H9 (cell line): ENCODE data around the gene CCDC150. TPM values are rescaled to one million over a fixed set of nuclear protein-coding genes. Genes with fewer than 3 reads are reported as not detected.

Experiments
- DNase-seq: peaks from one replicate; pipeline ENCODE4 v3.0.0-alpha.2; 2017
- H2AFZ ChIP-seq: one replicate; pipeline ENCODE4 v1.6.1; 2013; ENCODE audit warnings: mild to moderate bottlenecking, low read length, control low read depth, moderate library complexity
- H2AK5ac ChIP-seq: 2 replicates; pipeline ENCODE4 v1.6.1; 2013; ENCODE audit warnings: low read length, control low read depth, mixed read lengths; ENCODE audit not compliant: insufficient read length
- H2BK120ac ChIP-seq: one replicate; pipeline ENCODE4 v1.6.1; 2013; ENCODE audit warnings: low read depth, mild to moderate bottlenecking, low read length, control low read depth, inconsistent platforms; ENCODE audit not compliant: poor library complexity, severe bottlenecking
- H2BK12ac ChIP-seq: 2 replicates; pipeline ENCODE4 v1.6.1; 2013; ENCODE audit warnings: low read length, control low read depth, mixed read lengths, low read depth; ENCODE audit not compliant: insufficient read length
- H2BK15ac ChIP-seq: 2 replicates; pipeline ENCODE4 v1.6.1; 2013; ENCODE audit warnings: low read depth, low read length, control low read depth
- H2BK20ac ChIP-seq: one replicate; pipeline ENCODE4 v1.6.1; 2013; ENCODE audit warnings: low read depth, mild to moderate bottlenecking, low read length, control low read depth, inconsistent platforms; ENCODE audit not compliant: poor library complexity, severe bottlenecking
- H2BK5ac ChIP-seq: 2 replicates; pipeline ENCODE4 v1.6.1; 2013; ENCODE audit warnings: low read length, control low read depth, mixed read lengths; ENCODE audit not compliant: insufficient read length
- H3K14ac ChIP-seq: 2 replicates; pipeline ENCODE4 v1.6.1; 2013; ENCODE audit warnings: low read length, control low read depth; ENCODE audit not compliant: insufficient read depth
- H3K18ac ChIP-seq: 2 replicates; pipeline ENCODE4 v1.6.1; 2013; ENCODE audit warnings: low read depth, mild to moderate bottlenecking, mixed read lengths, low read length, control low read depth; ENCODE audit not compliant: insufficient read length
- H3K23ac ChIP-seq: 2 replicates; pipeline ENCODE4 v1.6.1; 2013; ENCODE audit warnings: low read length, control low read depth, mixed read lengths, low read depth; ENCODE audit not compliant: insufficient read length
- H3K23me2 ChIP-seq: 2 replicates; pipeline ENCODE4 v1.6.1; 2013; ENCODE audit warnings: low read depth, mild to moderate bottlenecking, mixed read lengths, low read length, control low read depth; ENCODE audit not compliant: insufficient read length, poor library complexity, severe bottlenecking
- H3K27ac ChIP-seq: 2 replicates; pipeline ENCODE4 v1.5.1; 2013; ENCODE audit warnings: low read length, control low read depth, mixed read lengths, low read depth; ENCODE audit not compliant: insufficient read length
- H3K27me3 ChIP-seq: 2 replicates; pipeline ENCODE4 v1.6.1; 2013; ENCODE audit warnings: low read length, control low read depth, inconsistent platforms; ENCODE audit not compliant: insufficient read depth
- H3K4ac ChIP-seq: 2 replicates; pipeline ENCODE4 v1.6.1; 2013; ENCODE audit warnings: low read depth, mild to moderate bottlenecking, control low read depth, inconsistent platforms, low read length, moderate library complexity
- H3K4me1 ChIP-seq: 2 replicates; pipeline ENCODE4 v1.6.1; 2013; ENCODE audit warnings: low read length, control low read depth, inconsistent platforms; ENCODE audit not compliant: insufficient read depth
- H3K4me2 ChIP-seq: 2 replicates; pipeline ENCODE4 v1.6.1; 2013; ENCODE audit warnings: low read length, control low read depth, mixed read lengths; ENCODE audit not compliant: insufficient read length, insufficient read depth
- H3K56ac ChIP-seq: 2 replicates; pipeline ENCODE4 v1.6.1; 2013; ENCODE audit warnings: low read depth, mild to moderate bottlenecking, mixed read lengths, low read length, control low read depth; ENCODE audit not compliant: insufficient read length
- H3K79me1 ChIP-seq: 2 replicates; pipeline ENCODE4 v1.6.1; 2013; ENCODE audit warnings: low read depth, mild to moderate bottlenecking, moderate library complexity, low read length, control low read depth, inconsistent platforms; ENCODE audit not compliant: insufficient read depth, poor library complexity, severe bottlenecking
- H3K79me2 ChIP-seq: 2 replicates; pipeline ENCODE4 v1.6.1; 2013; ENCODE audit warnings: low read length, control low read depth, inconsistent platforms; ENCODE audit not compliant: insufficient read depth
- H3K9ac ChIP-seq: 2 replicates; pipeline ENCODE4 v1.6.1; 2013; ENCODE audit warnings: low read length, control low read depth, mixed read lengths; ENCODE audit not compliant: insufficient read length; ENCODE audit errors: extremely low read depth
- H3K9me3 ChIP-seq: one replicate; pipeline ENCODE4 v1.6.1; 2013; ENCODE audit warnings: low read depth, low read length, inconsistent platforms; ENCODE audit not compliant: control insufficient read depth
- H3T11ph ChIP-seq: one replicate; pipeline ENCODE4 v1.6.1; 2013; ENCODE audit warnings: mild to moderate bottlenecking, low read length, control low read depth, inconsistent platforms
- H4K20me1 ChIP-seq: one replicate; pipeline ENCODE4 v1.6.1; 2013; ENCODE audit not compliant: control insufficient read depth, insufficient read length, insufficient read depth
- H4K5ac ChIP-seq: 2 replicates; pipeline ENCODE4 v1.6.1; 2013; ENCODE audit warnings: low read depth, mild to moderate bottlenecking, mixed read lengths, low read length, control low read depth; ENCODE audit not compliant: insufficient read length
- H4K8ac ChIP-seq: replicated peaks from 2 replicates; pipeline ENCODE4 v1.6.1; 2013; ENCODE audit warnings: low read length, control low read depth, mixed read lengths, low read depth; ENCODE audit not compliant: insufficient read length
- H4K91ac ChIP-seq: 2 replicates; pipeline ENCODE4 v1.6.1; 2013; ENCODE audit warnings: low read depth, mild to moderate bottlenecking, moderate library complexity, mixed read lengths, low read length, control low read depth; ENCODE audit not compliant: insufficient read length
- H3K27ac Mint-ChIP-seq, 3 experiments: 2 replicates in 2 of 3; 3 replicates in 1 of 3; pipeline ENCODE4 v1.8.0; 2020 to 2021; ENCODE audit warnings: mixed read lengths in 3 of 3, mild to moderate bottlenecking in 1 of 3, moderate library complexity in 1 of 3
- H3K27me3 Mint-ChIP-seq: 2 replicates; pipeline ENCODE4 v1.8.0; 2021; ENCODE audit warnings: low read depth, mild to moderate bottlenecking, moderate library complexity, mixed read lengths
- H3K36me3 Mint-ChIP-seq, 3 experiments: 2 replicates in 2 of 3; 3 replicates in 1 of 3; pipeline ENCODE4 v1.8.0; 2020 to 2021; ENCODE audit warnings: low read depth in 3 of 3, mixed read lengths in 3 of 3; ENCODE audit not compliant: insufficient read depth in 1 of 3
- H3K4me1 Mint-ChIP-seq, 2 experiments: 2 replicates each; pipeline ENCODE4 v1.8.0; 2020; ENCODE audit warnings: mixed read lengths in 2 of 2
- H3K4me3 Mint-ChIP-seq, 2 experiments: 2 replicates in 1 of 2; 3 replicates in 1 of 2; pipeline ENCODE4 v1.8.0; 2020 to 2021; ENCODE audit warnings: mild to moderate bottlenecking in 2 of 2, mixed read lengths in 2 of 2, moderate library complexity in 1 of 2
- H3K9me3 Mint-ChIP-seq, 2 experiments: 2 replicates in 1 of 2; 3 replicates in 1 of 2; pipeline ENCODE4 v1.8.0; 2020; ENCODE audit warnings: mild to moderate bottlenecking in 2 of 2, mixed read lengths in 2 of 2, moderate library complexity in 1 of 2
- total RNA-seq: library from RNA; stranded (reverse); gene quantifications from 2 replicates; pipeline ENCODE4 v1.2.1, GENCODE V29; 2021
- TF ChIP-seq, protein P1 (sequence below): fragments of 200-600 bp; sonication (generic); conservative IDR thresholded peaks from 3 replicates; pipeline ENCODE4 v1.8.0; 2021; ENCODE audit warnings: antibody characterized with exemption, mild to moderate bottlenecking

CCDC150 gene
- total RNA-seq, 1 experiment from 2014 or later: 26.2 TPM

- Histone ChIP-seq H4K8ac (no peak overlapping the region), H4K91ac (no peak overlapping the region), H2BK15ac (no peak overlapping the region), H3T11ph (no peak overlapping the region), H2AFZ (no peak overlapping the region), H3K79me2 (no peaks in the 10 kb centered on the region), H3K14ac (no peak overlapping the region), H3K18ac (no peak overlapping the region), H3K27ac (no peak overlapping the region), H3K4me2 (no peak overlapping the region), H4K20me1 (no peaks in the 10 kb centered on the region), H3K9ac (no peak overlapping the region), H2BK120ac (no peak overlapping the region), H2BK12ac (no peak overlapping the region), H3K79me1 (no peaks in the 10 kb centered on the region), H4K5ac (no peak overlapping the region), H3K9me3 (no peaks in the 10 kb centered on the region), H2BK5ac (no peak overlapping the region), H3K23ac (no peak overlapping the region), H2AK5ac (no peak overlapping the region), H3K4me1 (no peaks in the 10 kb centered on the region), H3K27me3 (no peaks in the 10 kb centered on the region), H3K4ac (no peak overlapping the region), H3K56ac (no peak overlapping the region), H2BK20ac (no peak overlapping the region), H3K23me2 (no peaks in the 10 kb centered on the region)
- Mint-ChIP-seq H3K36me3 (peaks cover 7 to 31% (median 25%) of the 10 kb centered on the region in 3 experiments; a peak in 5 of 7 replicates), H3K4me3 (no peak overlapping the region), H3K9me3 (no peaks in the 10 kb centered on the region), H3K27me3 (no peaks in the 10 kb centered on the region), H3K27ac (no peak overlapping the region), H3K4me1 (no peaks in the 10 kb centered on the region)
- TF ChIP-seq, protein P1, sequence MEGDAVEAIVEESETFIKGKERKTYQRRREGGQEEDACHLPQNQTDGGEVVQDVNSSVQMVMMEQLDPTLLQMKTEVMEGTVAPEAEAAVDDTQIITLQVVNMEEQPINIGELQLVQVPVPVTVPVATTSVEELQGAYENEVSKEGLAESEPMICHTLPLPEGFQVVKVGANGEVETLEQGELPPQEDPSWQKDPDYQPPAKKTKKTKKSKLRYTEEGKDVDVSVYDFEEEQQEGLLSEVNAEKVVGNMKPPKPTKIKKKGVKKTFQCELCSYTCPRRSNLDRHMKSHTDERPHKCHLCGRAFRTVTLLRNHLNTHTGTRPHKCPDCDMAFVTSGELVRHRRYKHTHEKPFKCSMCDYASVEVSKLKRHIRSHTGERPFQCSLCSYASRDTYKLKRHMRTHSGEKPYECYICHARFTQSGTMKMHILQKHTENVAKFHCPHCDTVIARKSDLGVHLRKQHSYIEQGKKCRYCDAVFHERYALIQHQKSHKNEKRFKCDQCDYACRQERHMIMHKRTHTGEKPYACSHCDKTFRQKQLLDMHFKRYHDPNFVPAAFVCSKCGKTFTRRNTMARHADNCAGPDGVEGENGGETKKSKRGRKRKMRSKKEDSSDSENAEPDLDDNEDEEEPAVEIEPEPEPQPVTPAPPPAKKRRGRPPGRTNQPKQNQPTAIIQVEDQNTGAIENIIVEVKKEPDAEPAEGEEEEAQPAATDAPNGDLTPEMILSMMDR: no peak
- no peak for DNase-seq
These were observed 30.8 kb downstream of the CCDC150 start for GRCh38 chr2:196670342-196670741.
